NCI-H345 treated with DMSO at 0.1 percent for 48 hours (cell line): ENCODE data around the gene GFY.
"Not testable (repeated sequence)": the region's sequence is repeated elsewhere in the genome, so short reads cannot be mapped to it uniquely, and the experiment has no call there.

ENCODE experiments used
- DNase-seq: peaks from one replicate; lab custom pipeline; 2025; ENCODE audit not compliant: unreplicated experiment; lab: John Stamatoyannopoulos, UW

The GFY gene

GRCh38 chr19:49468199-49468598, 43.0 kb downstream of the GFY start:
- DNase-seq: no peak

- no peak for DNase-seq
Observed at GRCh38 chr19:49468746-49469447, 43.7 kb downstream of the GFY start.

GRCh38 chr19:49469828-49470614, 44.8 kb downstream of the GFY start:
- DNase-seq: no peak

GRCh38 chr19:49470615-49470978, 45.4 kb downstream of the GFY start:
- no peak for DNase-seq

- no peak for DNase-seq
Observed at GRCh38 chr19:49472936-49473335, 47.7 kb downstream of the GFY start.

- not testable (repeated sequence) for DNase-seq
Observed at GRCh38 chr19:49473501-49473867, 48.3 kb downstream of the GFY start.

GRCh38 chr19:49473868-49474541, 48.8 kb downstream of the GFY start, which contains the start of gene FLT3LG:
FLT3LG (plus strand) TSS chr19:49474215; CDS start chr19:49474640, 425 bp downstream.
- peak; percentile 14 for DNase-seq

- DNase-seq: no peak
Observed at GRCh38 chr19:49474542-49474924, 49.3 kb downstream of the GFY start.

GRCh38 chr19:49475191-49475917, 50.2 kb downstream of the GFY start:
- DNase-seq: no peak

GRCh38 chr19:49475995-49476880, 51.0 kb downstream of the GFY start:
- DNase-seq: no peak
